Measurements from ENCODE around the gene HIF1AN.

The HIF1AN gene

DNA sequence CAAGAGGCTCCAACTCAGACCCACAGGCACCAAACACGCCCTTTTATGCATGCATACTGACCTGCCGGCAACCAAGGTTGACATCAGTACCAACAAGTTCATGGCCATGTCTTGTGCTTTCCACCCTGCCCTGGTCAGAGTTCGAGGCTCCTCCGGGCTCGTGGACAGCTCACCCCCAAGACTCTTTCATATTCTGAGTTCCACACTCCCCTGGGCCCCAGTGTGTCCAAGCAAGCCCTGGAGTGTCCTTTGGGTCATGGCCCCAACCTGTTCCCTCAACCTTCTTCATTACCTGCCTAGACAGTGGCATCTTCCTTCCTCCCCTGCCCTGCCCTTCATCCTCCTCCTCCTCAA lies 40.5 kb downstream of the HIF1AN start:
- Histone ChIP-seq H3K27me3 (ENCODE audit: low read length) (no peaks in the 10 kb centered on the region), H3K79me2 (ENCODE audit: insufficient read depth, low read length) (no peaks in the 10 kb centered on the region), H3K9me3 (ENCODE audit: insufficient read depth, low read length) (no peaks in the 10 kb centered on the region), H4K20me1 (ENCODE audit: low read depth, low read length) (no peaks in the 10 kb centered on the region), H3K27ac (ENCODE audit: low read depth, low read length) (no peak overlapping the region), H3K9ac (ENCODE audit: low read length) (no peak overlapping the region), H3F3A (ENCODE audit: insufficient read depth) (no peaks in the 10 kb centered on the region), H3K4me3 (ENCODE audit: insufficient read depth, low read length, poor library complexity, severe bottlenecking) (no peak overlapping the region), H3K9me2 (replicated peaks; ENCODE audit: insufficient read depth, low read length) (no peaks in the 10 kb centered on the region), H3K36me3 (ENCODE audit: low read length) (no peaks in the 10 kb centered on the region), H2AFZ (ENCODE audit: low read depth, low read length, severe bottlenecking) (no peak overlapping the region), H3K4me2 (ENCODE audit: low read depth, low read length, poor library complexity, severe bottlenecking) (no peak overlapping the region)
- TF ChIP-seq CTCF (IDR thresholded peaks at IDR 0.05; ENCODE audit: insufficient read depth, low read length, poor library complexity, severe bottlenecking) (no peak), EZH2phosphoT487 (conservative IDR thresholded peaks at IDR 0.05; ENCODE audit: low read length) (no peak)

GRCh38 chr10:100579261-100580090 lies 43.7 kb downstream of the HIF1AN start:
- Histone ChIP-seq H3K9me3 (ENCODE audit: insufficient read depth, low read length) (no peaks in the 10 kb centered on the region), H3K9ac (ENCODE audit: low read length) (no peak overlapping the region), H3K4me2 (ENCODE audit: low read depth, low read length, poor library complexity, severe bottlenecking) (no peak overlapping the region), H3K27ac (ENCODE audit: low read depth, low read length) (no peak overlapping the region), H4K20me1 (ENCODE audit: low read depth, low read length) (no peaks in the 10 kb centered on the region), H3K79me2 (ENCODE audit: insufficient read depth, low read length) (no peaks in the 10 kb centered on the region), H3F3A (ENCODE audit: insufficient read depth) (no peaks in the 10 kb centered on the region), H3K27me3 (ENCODE audit: low read length) (no peaks in the 10 kb centered on the region), H3K4me3 (ENCODE audit: insufficient read depth, low read length, poor library complexity, severe bottlenecking) (no peak overlapping the region), H2AFZ (ENCODE audit: low read depth, low read length, severe bottlenecking) (no peak overlapping the region), H3K9me2 (replicated peaks; ENCODE audit: insufficient read depth, low read length) (no peaks in the 10 kb centered on the region), H3K36me3 (ENCODE audit: low read length) (no peaks in the 10 kb centered on the region)
- TF ChIP-seq EZH2phosphoT487 (conservative IDR thresholded peaks at IDR 0.05; ENCODE audit: low read length) = no peak
- TF ChIP-seq CTCF (IDR thresholded peaks at IDR 0.05; ENCODE audit: insufficient read depth, low read length, poor library complexity, severe bottlenecking) = no peak

GRCh38 chr10:100586959-100587358 lies 51.2 kb downstream of the HIF1AN start:
- no peaks in the 10 kb centered on the region for H3K79me2 ChIP-seq (ENCODE audit: insufficient read depth, low read length)
- no peak overlapping the region for H3K27ac ChIP-seq (ENCODE audit: low read depth, low read length)
- no peaks in the 10 kb centered on the region for H3K9me3 ChIP-seq (ENCODE audit: insufficient read depth, low read length)
- H3K9ac ChIP-seq (ENCODE audit: low read length) = no peak overlapping the region
- H3F3A ChIP-seq (ENCODE audit: insufficient read depth) = no peaks in the 10 kb centered on the region
- H2AFZ ChIP-seq (ENCODE audit: low read depth, low read length, severe bottlenecking) = no peak overlapping the region
- no peaks in the 10 kb centered on the region for H3K36me3 ChIP-seq (ENCODE audit: low read length)
- H3K4me2 ChIP-seq (ENCODE audit: low read depth, low read length, poor library complexity, severe bottlenecking) = no peak overlapping the region
- H3K4me3 ChIP-seq (ENCODE audit: insufficient read depth, low read length, poor library complexity, severe bottlenecking) = no peak overlapping the region
- no peaks in the 10 kb centered on the region for H4K20me1 ChIP-seq (ENCODE audit: low read depth, low read length)
- TF ChIP-seq EZH2phosphoT487 (conservative IDR thresholded peaks at IDR 0.05; ENCODE audit: low read length) (no peak), CTCF (IDR thresholded peaks at IDR 0.05; ENCODE audit: insufficient read depth, low read length, poor library complexity, severe bottlenecking) (no peak)
- no peaks in the 10 kb centered on the region for H3K9me2 ChIP-seq (replicated peaks; ENCODE audit: insufficient read depth, low read length)
- no peaks in the 10 kb centered on the region for H3K27me3 ChIP-seq (ENCODE audit: low read length)

Data from SU-DHL-6 (cell line).